Measurements from ENCODE around the gene EPS8L1. TPM values are rescaled to one million over a fixed set of nuclear protein-coding genes. Genes with fewer than 3 reads are reported as not detected.
A peak's percentile ranks its signal among the peaks of the same experiment; 100 is the strongest.

EPS8L1 gene
- total and polyA plus RNA-seq, 2 donors (not counting 1 experiment from before 2014, with no cell fraction given): 0.72 to 1.0 TPM

DNA sequence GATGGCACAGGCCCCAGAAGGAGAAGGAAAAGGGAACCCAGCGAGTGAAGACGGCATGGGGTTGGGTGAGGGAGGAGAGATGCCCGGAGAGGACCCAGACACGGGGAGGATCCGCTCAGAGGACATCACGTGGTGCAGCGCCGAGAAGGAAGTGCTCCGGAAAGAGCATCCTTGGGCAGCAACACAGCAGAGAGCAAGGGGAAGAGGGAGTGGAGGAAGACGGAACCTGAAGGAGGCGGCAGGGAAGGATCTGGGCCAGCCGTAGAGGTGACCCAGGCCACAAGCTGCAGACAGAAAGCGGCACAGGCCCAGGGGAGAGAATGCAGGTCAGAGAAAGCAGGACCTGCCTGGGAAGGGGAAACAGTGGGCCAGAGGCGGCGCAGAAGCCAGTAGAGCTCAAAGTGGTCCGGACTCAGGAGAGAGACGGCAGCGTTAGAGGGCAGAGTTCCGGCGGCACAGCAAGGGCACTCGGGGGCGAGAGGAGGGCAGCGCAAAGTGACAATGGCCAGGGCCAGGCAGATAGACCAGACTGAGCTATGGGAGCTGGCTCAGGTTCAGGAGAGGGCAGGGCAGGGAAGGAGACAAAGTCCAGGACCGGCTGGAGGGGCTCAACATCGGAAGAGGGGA, 40.7 kb downstream of the EPS8L1 start:
- Histone ChIP-seq H4K20me1 (ENCODE audit: control insufficient read depth, insufficient read depth, low read length, poor library complexity, severe bottlenecking) (peaks cover 57% of the 10 kb centered on the region), H3K4me3 (ENCODE audit: control extremely low read depth in 1 of 5, extremely low read depth in 1 of 5, insufficient read depth in 1 of 5, low read depth in 2 of 5, low read length in 4 of 5) (peak overlapping the region; percentile 70 to 98 (median 81)), H3K4me1 (ENCODE audit: control insufficient read depth in 2 of 2, insufficient read depth in 2 of 2, low read length in 2 of 2) (peaks cover 12 to 44% of the 10 kb centered on the region in 2 donors), H3K36me3 (replicated peaks in 1 of 2; ENCODE audit: control extremely low read depth in 1 of 2, control insufficient read depth in 1 of 2, extremely low read depth in 1 of 2, insufficient read depth in 2 of 2, low read length in 1 of 2) (peaks cover 0 to 9% of the 10 kb centered on the region in 2 experiments), H3K27ac (ENCODE audit: low read length in 2 of 2) (peak overlapping the region; percentile 31 to 77), H3K27me3 (replicated peaks in 1 of 4; ENCODE audit: control extremely low read depth in 1 of 4, control insufficient read depth in 3 of 4, insufficient read depth in 4 of 4, low read length in 3 of 4) (no peaks in the 10 kb centered on the region), H3K4me2 (replicated peaks; ENCODE audit: low read depth, low read length, poor library complexity, severe bottlenecking) (peak overlapping the region; percentile 98), H3K9ac (ENCODE audit: low read length) (peak overlapping the region; percentile 93), H3K79me2 (ENCODE audit: control insufficient read depth, insufficient read depth, low read length) (peaks cover 46% of the 10 kb centered on the region), H3K9me3 (ENCODE audit: control extremely low read depth in 1 of 3, control insufficient read depth in 2 of 3, insufficient read depth in 1 of 3, low read length in 2 of 3) (no peaks in the 10 kb centered on the region), H2AFZ (ENCODE audit: insufficient read depth, low read depth, low read length, poor library complexity, severe bottlenecking) (peak overlapping the region; percentile 68)
- H3K27me3 Mint-ChIP-seq: no peaks in the 10 kb centered on the region
- WGBS (ENCODE audit: insufficient coverage): 2% methylated on average over 25 of the region's 25 CpGs
- ATAC-seq (ENCODE audit: low read depth) (no peak), DNase-seq (peak; percentile 64)
- H3K4me1 Mint-ChIP-seq: peaks cover 50% of the 10 kb centered on the region
- ChIA-PET CTCF (interaction anchor here (3.0 kb wide), 1 partner anchor 28 kb away, joined by 14 read pairs; no protein-coding TSS in a partner anchor), POLR2A (interaction anchor here (1.3 to 1.7 kb wide), 2 partner anchors 31 to 538 kb away, joined by 3 to 4 read pairs; partner anchors contain the start of gene U2AF2)
- intact Hi-C loops (cut with micrococcal nuclease): loop anchor here (5.0 to 10.0 kb wide), 4 partner anchors 112 to 1002 kb away; partner anchors contain the start of genes EPN1, PRPF31 and TFPT
- H3K27ac Mint-ChIP-seq: peak overlapping the region; percentile 90
- H3K4me3 Mint-ChIP-seq: peak overlapping the region; percentile 88
- TF ChIP-seq EZH2 (IDR thresholded peaks at IDR 0.05; ENCODE audit: borderline replicate concordance, insufficient read depth, low read depth, low read length, poor library complexity, severe bottlenecking) (no peak), CTCF (IDR thresholded peaks at IDR 0.05) (no peak)
- H3K9me3 Mint-ChIP-seq (ENCODE audit: insufficient read depth): no peaks in the 10 kb centered on the region

Measured in B cell (primary cell).